Mesenchymal stem cell (in vitro differentiated cells and primary cell): ENCODE results near the gene COX6B2.

Source experiments
- DNase-seq: peaks from one replicate; pipeline ENCODE4 v3.0.0-alpha.2; 2013
- H2AFZ ChIP-seq: one replicate; pipeline ENCODE4 v1.6.1; 2013; ENCODE audit warnings: low read depth, mild to moderate bottlenecking, control low read depth, inconsistent platforms, low read length, moderate library complexity
- H2AK5ac ChIP-seq: 2 replicates; pipeline ENCODE4 v1.6.1; 2013; ENCODE audit warnings: low read length, moderate library complexity, mild to moderate bottlenecking, inconsistent platforms; ENCODE audit not compliant: severe bottlenecking
- H2BK120ac ChIP-seq: one replicate; pipeline ENCODE4 v1.6.1; 2013; ENCODE audit warnings: low read depth, mild to moderate bottlenecking, inconsistent platforms, low read length, moderate library complexity
- H2BK12ac ChIP-seq, 2 experiments: one replicate each; pipeline ENCODE4 v1.6.1; 2013; ENCODE audit warnings: inconsistent platforms in 2 of 2, low read length in 2 of 2, mild to moderate bottlenecking in 2 of 2, moderate library complexity in 2 of 2, control low read depth in 1 of 2
- H2BK15ac ChIP-seq: one replicate; pipeline ENCODE4 v1.6.1; 2013; ENCODE audit warnings: mild to moderate bottlenecking, low read depth, inconsistent platforms; ENCODE audit not compliant: poor library complexity, severe bottlenecking
- H2BK5ac ChIP-seq: 2 replicates; pipeline ENCODE4 v1.6.1; 2013; ENCODE audit warnings: low read depth, mild to moderate bottlenecking, low read length, control low read depth, inconsistent platforms; ENCODE audit not compliant: poor library complexity, severe bottlenecking
- H3K14ac ChIP-seq, 2 experiments: one replicate each; pipeline ENCODE4 v1.6.1; 2013; ENCODE audit warnings: inconsistent platforms in 2 of 2, low read length in 2 of 2, control low read depth in 1 of 2, mild to moderate bottlenecking in 1 of 2, moderate library complexity in 1 of 2
- H3K18ac ChIP-seq, 2 experiments: one replicate each; pipeline ENCODE4 v1.6.1; 2013; ENCODE audit warnings: inconsistent platforms in 2 of 2, low read length in 2 of 2, control low read depth in 1 of 2, low read depth in 1 of 2, mild to moderate bottlenecking in 1 of 2
- H3K23ac ChIP-seq, 2 experiments: one replicate each; pipeline ENCODE4 v1.6.1; 2013; ENCODE audit warnings: inconsistent platforms in 2 of 2, low read length in 2 of 2, mild to moderate bottlenecking in 2 of 2, moderate library complexity in 2 of 2, control low read depth in 1 of 2
- H3K27ac ChIP-seq: 2 replicates; pipeline ENCODE4 v1.5.1; 2013; ENCODE audit warnings: mild to moderate bottlenecking, moderate library complexity, low read length, control low read depth, inconsistent platforms; ENCODE audit not compliant: poor library complexity, severe bottlenecking
- H3K27me3 ChIP-seq, 2 experiments: 2 replicates each; pipeline versions ENCODE4 v1.6.1 to v1.7.0; 2013; ENCODE audit warnings: low read length in 2 of 2, mild to moderate bottlenecking in 2 of 2, moderate library complexity in 2 of 2, control low read depth in 1 of 2, inconsistent platforms in 1 of 2; ENCODE audit not compliant: control insufficient read depth in 1 of 2, insufficient read depth in 1 of 2
- H3K36me3 ChIP-seq, 2 experiments: 2 replicates each; pipeline versions ENCODE4 v1.6.1 to v1.7.0; 2013; ENCODE audit warnings: low read length in 2 of 2, control low read depth in 1 of 2, inconsistent platforms in 1 of 2, low read depth in 1 of 2, mild to moderate bottlenecking in 1 of 2; ENCODE audit not compliant: insufficient read depth in 2 of 2, control insufficient read depth in 1 of 2
- H3K4ac ChIP-seq, 2 experiments: one replicate each; pipeline ENCODE4 v1.6.1; 2013; ENCODE audit warnings: inconsistent platforms in 2 of 2, low read length in 2 of 2, mild to moderate bottlenecking in 2 of 2, moderate library complexity in 2 of 2, control low read depth in 1 of 2, low read depth in 1 of 2
- H3K4me1 ChIP-seq: 2 replicates; pipeline ENCODE4 v1.6.1; 2013; ENCODE audit warnings: low read depth, low read length, control low read depth; ENCODE audit not compliant: control insufficient read depth, insufficient read depth
- H3K4me2 ChIP-seq: 2 replicates; pipeline ENCODE4 v1.6.1; 2013; ENCODE audit warnings: low read length, mild to moderate bottlenecking, inconsistent platforms; ENCODE audit not compliant: poor library complexity, severe bottlenecking
- H3K4me3 ChIP-seq, 2 experiments: 2 replicates each; pipeline versions ENCODE4 v1.5.1 to v1.7.0; 2013; ENCODE audit warnings: low read length in 2 of 2, mild to moderate bottlenecking in 2 of 2, control low read depth in 1 of 2, low read depth in 1 of 2; ENCODE audit not compliant: insufficient read depth in 1 of 2
- H3K79me1 ChIP-seq: replicated peaks from 2 replicates; pipeline ENCODE4 v1.6.1; 2013; ENCODE audit warnings: mild to moderate bottlenecking, control low read depth, low read length, inconsistent platforms; ENCODE audit not compliant: poor library complexity, severe bottlenecking
- H3K9ac ChIP-seq: 2 replicates; pipeline ENCODE4 v1.7.0; 2013; ENCODE audit warnings: mild to moderate bottlenecking, low read length, moderate library complexity
- H3K9me3 ChIP-seq: 2 replicates; pipeline ENCODE4 v1.7.0; 2013; ENCODE audit warnings: mild to moderate bottlenecking, low read length; ENCODE audit not compliant: control insufficient read depth
- H4K8ac ChIP-seq: one replicate; pipeline ENCODE4 v1.6.1; 2013; ENCODE audit warnings: inconsistent platforms, mild to moderate bottlenecking, low read length, moderate library complexity
- H4K91ac ChIP-seq: one replicate; pipeline ENCODE4 v1.6.1; 2013; ENCODE audit warnings: mild to moderate bottlenecking, low read length, inconsistent platforms
- WGBS: methylation state at CpG from one replicate; pipeline ENCODE4 v1.1.7; 2013; ENCODE audit warnings: mixed read lengths; 5-methylcytosine and 5-hydroxymethylcytosine counted together

Gene COX6B2

GRCh38 chr19:55309448-55309847 lies 45.1 kb downstream of the COX6B2 start:
- no peak overlapping the region for H3K23ac ChIP-seq
- no peak overlapping the region for H4K91ac ChIP-seq
- no peak overlapping the region for H2AK5ac ChIP-seq
- no peak overlapping the region for H2BK120ac ChIP-seq
- H2BK12ac ChIP-seq: no peak overlapping the region
- no peak for DNase-seq
- H3K18ac ChIP-seq: no peak overlapping the region
- H3K14ac ChIP-seq: no peak overlapping the region
- H3K27me3 ChIP-seq: no peaks in the 10 kb centered on the region
- H3K27ac ChIP-seq: no peak overlapping the region
- no peaks in the 10 kb centered on the region for H3K79me1 ChIP-seq
- no peak overlapping the region for H2BK15ac ChIP-seq
- no peak overlapping the region for H3K4me3 ChIP-seq
- H3K9ac ChIP-seq: no peak overlapping the region
- H3K4me1 ChIP-seq: peaks cover 5% of the 10 kb centered on the region
- H3K9me3 ChIP-seq: no peaks in the 10 kb centered on the region
- H3K4ac ChIP-seq: no peak overlapping the region
- H2BK5ac ChIP-seq: no peak overlapping the region
- H4K8ac ChIP-seq: no peak overlapping the region
- WGBS: 94% methylated on average over 5 of the region's 5 CpGs
- H3K4me2 ChIP-seq: no peak overlapping the region
- peaks cover 29 to 65% of the 10 kb centered on the region in 2 experiments for H3K36me3 ChIP-seq
- H2AFZ ChIP-seq: no peak overlapping the region

- Histone ChIP-seq H3K14ac (no peak overlapping the region), H2BK15ac (no peak overlapping the region), H3K4ac (no peak overlapping the region), H3K18ac (no peak overlapping the region), H3K23ac (no peak overlapping the region), H4K91ac (no peak overlapping the region), H3K4me1 (peaks cover 4% of the 10 kb centered on the region), H3K36me3 (peaks cover 40 to 76% of the 10 kb centered on the region in 2 experiments), H2BK12ac (no peak overlapping the region), H3K27ac (no peak overlapping the region), H3K4me2 (no peak overlapping the region), H3K9me3 (no peaks in the 10 kb centered on the region), H2AFZ (no peak overlapping the region), H4K8ac (no peak overlapping the region), H2AK5ac (no peak overlapping the region), H2BK5ac (no peak overlapping the region), H3K79me1 (no peaks in the 10 kb centered on the region), H2BK120ac (no peak overlapping the region), H3K27me3 (no peaks in the 10 kb centered on the region), H3K9ac (no peak overlapping the region), H3K4me3 (no peak overlapping the region)
- no peak for DNase-seq
- 93% methylated on average over 4 of the region's 11 CpGs for WGBS
These were observed 46.2 kb downstream of the COX6B2 start for GRCh38 chr19:55308281-55308680.

- Histone ChIP-seq H3K36me3 (peaks cover 46 to 73% of the 10 kb centered on the region in 2 experiments), H3K27me3 (no peaks in the 10 kb centered on the region), H2BK5ac (no peak overlapping the region), H3K27ac (no peak overlapping the region), H3K4me2 (no peak overlapping the region), H3K18ac (no peak overlapping the region), H3K9me3 (no peaks in the 10 kb centered on the region), H3K79me1 (no peaks in the 10 kb centered on the region), H4K8ac (no peak overlapping the region), H2BK120ac (no peak overlapping the region), H3K4me1 (peaks cover 6% of the 10 kb centered on the region), H3K4ac (no peak overlapping the region), H3K9ac (no peak overlapping the region), H4K91ac (no peak overlapping the region), H2BK15ac (no peak overlapping the region), H3K14ac (no peak overlapping the region), H2AK5ac (no peak overlapping the region), H3K23ac (no peak overlapping the region), H2BK12ac (no peak overlapping the region), H3K4me3 (no peak overlapping the region), H2AFZ (no peak overlapping the region)
- no peak for DNase-seq
- 84% methylated on average over 2 of the region's 3 CpGs for WGBS
These were observed 47.8 kb downstream of the COX6B2 start for GRCh38 chr19:55306712-55307111.

- Histone ChIP-seq H3K18ac (no peak overlapping the region), H3K23ac (no peak overlapping the region), H3K4me2 (no peak overlapping the region), H3K9ac (no peak overlapping the region), H2AFZ (no peak overlapping the region), H2BK15ac (no peak overlapping the region), H3K27me3 (no peaks in the 10 kb centered on the region), H3K14ac (no peak overlapping the region), H3K4me3 (no peak overlapping the region), H2AK5ac (no peak overlapping the region), H3K79me1 (no peaks in the 10 kb centered on the region), H2BK5ac (no peak overlapping the region), H4K8ac (no peak overlapping the region), H3K4me1 (peaks cover 11% of the 10 kb centered on the region), H2BK120ac (no peak overlapping the region), H3K9me3 (no peaks in the 10 kb centered on the region), H2BK12ac (no peak overlapping the region), H3K27ac (no peak overlapping the region), H3K36me3 (peaks cover 46 to 68% of the 10 kb centered on the region in 2 experiments), H3K4ac (no peak overlapping the region), H4K91ac (no peak overlapping the region)
- DNase-seq: no peak
- 93% methylated on average over 17 of the region's 17 CpGs for WGBS
These were observed 48.4 kb downstream of the COX6B2 start for GRCh38 chr19:55305983-55306562.
